ENCODE data around the gene USP3.
A peak's percentile ranks its signal among the peaks of the same experiment; 100 is the strongest.
"Not testable (repeated sequence)": the region's sequence is repeated elsewhere in the genome, so short reads cannot be mapped to it uniquely, and the experiment has no call there.

The USP3 gene

DNA sequence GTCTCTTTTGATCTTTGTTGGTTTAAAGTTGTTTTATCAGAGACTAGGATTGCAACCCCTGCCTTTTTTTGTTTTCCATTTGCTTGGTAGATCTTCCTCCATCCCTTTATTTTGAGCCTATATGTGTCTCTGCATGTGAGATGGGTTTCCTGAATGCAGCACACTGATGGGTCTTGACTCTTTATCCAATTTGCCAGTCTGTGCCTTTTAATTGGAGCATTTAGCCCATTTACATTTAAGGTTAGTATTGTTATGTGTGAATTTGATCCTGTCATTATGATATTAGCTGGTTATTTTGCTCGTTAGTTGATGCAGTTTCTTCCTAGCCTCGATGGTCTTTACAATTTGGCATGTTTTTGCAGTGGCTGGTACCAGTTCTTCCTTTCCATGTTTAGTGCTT lies 116.4 kb downstream of the USP3 start:
- not testable (repeated sequence) for H3K4me1 ChIP-seq (ENCODE audit: control insufficient read depth in 1 of 2, insufficient read depth in 2 of 2, low read length in 2 of 2); H2BK120ac ChIP-seq (ENCODE audit: insufficient read depth, low read length, poor library complexity); H2BK5ac ChIP-seq (ENCODE audit: low read depth, low read length, poor library complexity); H3K14ac ChIP-seq (ENCODE audit: low read length); H3K9ac ChIP-seq (ENCODE audit: low read length); H3K4me3 ChIP-seq (ENCODE audit: low read depth, low read length); H3K18ac ChIP-seq (ENCODE audit: low read length); H3K27me3 ChIP-seq (ENCODE audit: insufficient read depth, low read length); H3K4ac ChIP-seq (ENCODE audit: low read depth, low read length); H4K91ac ChIP-seq (ENCODE audit: low read depth, low read length); H3K27ac ChIP-seq (ENCODE audit: low read depth, low read length); H3K23ac ChIP-seq (ENCODE audit: low read length); H3K9me3 ChIP-seq (ENCODE audit: insufficient read depth, low read depth, low read length); H3K79me1 ChIP-seq (ENCODE audit: low read length); DNase-seq; H3K4me2 ChIP-seq (ENCODE audit: low read length); H2AFZ ChIP-seq (ENCODE audit: insufficient read depth, low read length, poor library complexity); H2AK5ac ChIP-seq (ENCODE audit: low read length); H4K8ac ChIP-seq (ENCODE audit: low read depth, low read length); H3K79me2 ChIP-seq (ENCODE audit: control insufficient read depth, insufficient read depth, low read length, poor library complexity); H4K12ac ChIP-seq (ENCODE audit: low read depth, low read length); H2BK12ac ChIP-seq (ENCODE audit: low read length)
- WGBS (ENCODE audit: extremely low coverage, insufficient coverage, insufficient read length): no CpG with 5 or more reads among the region's 2 CpGs
- peaks cover 19 to 24% of the 10 kb centered on the region in 2 experiments for H3K36me3 ChIP-seq (ENCODE audit: control insufficient read depth in 1 of 2, insufficient read depth in 2 of 2, low read length in 2 of 2)

DNA sequence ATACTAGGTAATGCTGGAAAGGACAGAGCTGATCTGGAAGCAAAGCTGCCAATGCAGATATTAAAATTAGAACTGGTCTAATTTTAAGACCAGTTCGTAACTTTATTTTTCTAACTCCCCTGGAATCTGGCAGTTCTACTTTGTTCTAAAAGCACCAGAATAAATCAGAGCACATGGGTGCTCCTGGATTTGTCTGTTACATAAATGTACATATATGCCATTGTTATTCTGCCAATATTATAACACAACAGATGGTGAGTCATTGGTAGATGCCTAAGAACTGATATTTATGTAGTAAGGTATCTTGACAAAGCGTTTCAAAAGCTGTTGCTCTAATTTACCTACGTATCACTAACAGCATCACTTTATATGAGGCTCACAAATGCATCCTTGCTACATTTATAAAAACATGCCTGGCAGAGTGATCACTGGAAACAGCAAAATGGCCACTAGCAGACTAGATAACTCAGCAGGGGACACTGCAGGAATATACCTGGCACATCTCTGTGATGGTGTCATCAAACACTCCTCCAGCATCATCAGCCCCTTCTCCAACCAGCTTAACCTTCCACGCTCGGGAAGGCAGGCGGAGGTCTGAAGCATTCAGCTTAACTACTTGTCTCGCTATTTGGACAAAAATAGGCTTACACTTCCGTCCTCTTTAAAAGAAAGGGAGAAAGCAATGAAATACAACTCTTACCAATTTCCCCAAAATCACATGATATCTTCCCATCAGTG lies 119.0 kb downstream of the USP3 start:
- Histone ChIP-seq H3K27me3 (ENCODE audit: insufficient read depth, low read length) (no peaks in the 10 kb centered on the region), H3K27ac (ENCODE audit: low read depth, low read length) (no peak overlapping the region), H3K4me2 (ENCODE audit: low read length) (no peak overlapping the region), H3K23ac (ENCODE audit: low read length) (no peak overlapping the region), H4K12ac (ENCODE audit: low read depth, low read length) (no peak overlapping the region), H4K8ac (ENCODE audit: low read depth, low read length) (no peak overlapping the region), H3K18ac (ENCODE audit: low read length) (no peak overlapping the region), H3K79me1 (ENCODE audit: low read length) (no peaks in the 10 kb centered on the region), H2BK5ac (ENCODE audit: low read depth, low read length, poor library complexity) (no peak overlapping the region), H3K14ac (ENCODE audit: low read length) (no peak overlapping the region), H2AK5ac (ENCODE audit: low read length) (no peak overlapping the region), H2BK12ac (ENCODE audit: low read length) (no peak overlapping the region), H3K79me2 (ENCODE audit: control insufficient read depth, insufficient read depth, low read length, poor library complexity) (no peaks in the 10 kb centered on the region), H4K91ac (ENCODE audit: low read depth, low read length) (no peak overlapping the region), H3K9me3 (ENCODE audit: insufficient read depth, low read depth, low read length) (no peaks in the 10 kb centered on the region), H3K4me1 (ENCODE audit: control insufficient read depth in 1 of 2, insufficient read depth in 2 of 2, low read length in 2 of 2) (no peaks in the 10 kb centered on the region), H3K4me3 (ENCODE audit: low read depth, low read length) (no peak overlapping the region), H3K9ac (ENCODE audit: low read length) (no peak overlapping the region), H2AFZ (ENCODE audit: insufficient read depth, low read length, poor library complexity) (no peak overlapping the region), H2BK120ac (ENCODE audit: insufficient read depth, low read length, poor library complexity) (no peak overlapping the region), H3K4ac (ENCODE audit: low read depth, low read length) (no peak overlapping the region), H3K36me3 (ENCODE audit: control insufficient read depth in 1 of 2, insufficient read depth in 2 of 2, low read length in 2 of 2) (peaks cover 30 to 40% of the 10 kb centered on the region in 2 experiments)
- DNase-seq: no peak
- no CpG with 5 or more reads among the region's 8 CpGs for WGBS (ENCODE audit: extremely low coverage, insufficient coverage, insufficient read length)

DNA sequence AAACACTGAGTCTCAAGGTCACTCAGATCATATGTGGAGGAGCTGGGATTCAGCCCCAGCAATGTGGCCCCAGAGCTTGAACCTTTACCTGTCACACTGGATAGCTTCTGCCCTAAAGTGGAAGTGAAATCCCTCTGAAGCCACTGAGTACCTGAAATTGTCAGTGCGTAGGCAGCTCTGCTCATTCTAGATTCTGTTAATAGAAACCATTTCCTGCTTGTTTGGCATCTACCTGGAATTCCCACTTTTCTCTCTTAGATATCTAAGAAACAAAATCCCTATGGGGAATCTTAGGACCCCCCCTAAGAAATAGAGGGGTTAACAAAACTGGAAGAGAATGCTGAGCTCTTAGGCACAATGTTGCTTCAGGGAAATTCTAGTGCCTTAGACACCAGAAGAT lies 122.6 kb downstream of the USP3 start:
- WGBS (ENCODE audit: extremely low coverage, insufficient coverage, insufficient read length): no CpG with 5 or more reads among the region's 1 CpG

DNA sequence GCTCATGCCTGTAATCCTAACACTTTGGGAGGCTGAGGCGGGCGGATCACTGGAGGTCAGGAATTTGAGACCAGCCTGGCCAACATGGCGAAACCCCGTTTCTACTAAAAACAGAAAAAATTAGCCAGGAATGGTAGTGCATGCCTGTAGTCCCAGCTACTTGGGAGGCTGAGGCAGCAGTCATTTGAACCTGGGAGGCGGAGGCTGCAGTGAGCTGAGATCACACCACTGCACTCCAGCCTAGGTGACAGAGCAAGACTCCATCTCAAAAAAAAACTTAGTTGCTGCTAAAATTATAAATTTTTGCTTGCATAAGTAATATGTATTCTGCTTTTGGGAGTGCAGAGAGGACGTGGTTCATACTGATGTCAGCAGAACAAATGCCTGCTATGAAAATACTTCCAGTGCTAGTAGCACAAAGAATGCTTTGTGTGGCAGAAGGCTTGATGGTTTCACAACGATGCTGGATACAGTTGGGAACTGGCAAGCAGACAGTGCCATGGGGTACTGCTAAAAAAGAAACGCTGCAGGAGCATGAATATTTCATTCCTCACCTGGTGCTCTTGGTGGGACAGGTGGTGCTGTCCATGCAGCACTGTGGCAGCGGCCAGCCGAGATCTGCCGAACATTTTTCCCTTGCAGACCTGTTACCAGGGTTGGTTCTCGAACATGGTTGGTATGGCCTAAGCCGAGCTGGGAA lies 123.9 kb downstream of the USP3 start:
- no peak overlapping the region for H3K14ac ChIP-seq (ENCODE audit: low read length)
- no peak overlapping the region for H3K4ac ChIP-seq (ENCODE audit: low read depth, low read length)
- no peaks in the 10 kb centered on the region for H3K79me2 ChIP-seq (ENCODE audit: control insufficient read depth, insufficient read depth, low read length, poor library complexity)
- H3K9ac ChIP-seq (ENCODE audit: low read length): no peak overlapping the region
- no peak overlapping the region for H3K4me3 ChIP-seq (ENCODE audit: low read depth, low read length)
- H2BK120ac ChIP-seq (ENCODE audit: insufficient read depth, low read length, poor library complexity): no peak overlapping the region
- no peak overlapping the region for H2BK12ac ChIP-seq (ENCODE audit: low read length)
- no peaks in the 10 kb centered on the region for H3K4me1 ChIP-seq (ENCODE audit: control insufficient read depth in 1 of 2, insufficient read depth in 2 of 2, low read length in 2 of 2)
- no peak overlapping the region for H3K18ac ChIP-seq (ENCODE audit: low read length)
- H2AK5ac ChIP-seq (ENCODE audit: low read length): no peak overlapping the region
- H2BK5ac ChIP-seq (ENCODE audit: low read depth, low read length, poor library complexity): no peak overlapping the region
- H3K27ac ChIP-seq (ENCODE audit: low read depth, low read length): no peak overlapping the region
- H3K23ac ChIP-seq (ENCODE audit: low read length): no peak overlapping the region
- no peak overlapping the region for H4K91ac ChIP-seq (ENCODE audit: low read depth, low read length)
- H3K79me1 ChIP-seq (ENCODE audit: low read length): no peaks in the 10 kb centered on the region
- no peaks in the 10 kb centered on the region for H3K9me3 ChIP-seq (ENCODE audit: insufficient read depth, low read depth, low read length)
- no peak overlapping the region for H3K4me2 ChIP-seq (ENCODE audit: low read length)
- WGBS (ENCODE audit: extremely low coverage, insufficient coverage, insufficient read length): no CpG with 5 or more reads among the region's 13 CpGs
- H2AFZ ChIP-seq (ENCODE audit: insufficient read depth, low read length, poor library complexity): no peak overlapping the region
- H3K36me3 ChIP-seq (ENCODE audit: control insufficient read depth in 1 of 2, insufficient read depth in 2 of 2, low read length in 2 of 2): peaks cover 42 to 64% of the 10 kb centered on the region in 2 experiments
- no peak overlapping the region for H4K12ac ChIP-seq (ENCODE audit: low read depth, low read length)
- H3K27me3 ChIP-seq (ENCODE audit: insufficient read depth, low read length): no peaks in the 10 kb centered on the region
- DNase-seq: peak; percentile 21 to 44
- no peak overlapping the region for H4K8ac ChIP-seq (ENCODE audit: low read depth, low read length)

More for the DNA sequence above, 122.6 kb downstream of the USP3 start:
- DNase-seq: no peak
- Histone ChIP-seq H4K12ac (ENCODE audit: low read depth, low read length) (no peak overlapping the region), H3K14ac (ENCODE audit: low read length) (no peak overlapping the region), H3K4me1 (ENCODE audit: control insufficient read depth in 1 of 2, insufficient read depth in 2 of 2, low read length in 2 of 2) (no peaks in the 10 kb centered on the region), H3K4me3 (ENCODE audit: low read depth, low read length) (no peak overlapping the region), H3K9me3 (ENCODE audit: insufficient read depth, low read depth, low read length) (no peaks in the 10 kb centered on the region), H3K18ac (ENCODE audit: low read length) (no peak overlapping the region), H3K79me1 (ENCODE audit: low read length) (no peaks in the 10 kb centered on the region), H2BK120ac (ENCODE audit: insufficient read depth, low read length, poor library complexity) (no peak overlapping the region), H2BK12ac (ENCODE audit: low read length) (no peak overlapping the region), H2AK5ac (ENCODE audit: low read length) (no peak overlapping the region), H4K91ac (ENCODE audit: low read depth, low read length) (no peak overlapping the region), H3K79me2 (ENCODE audit: control insufficient read depth, insufficient read depth, low read length, poor library complexity) (no peaks in the 10 kb centered on the region), H3K27ac (ENCODE audit: low read depth, low read length) (no peak overlapping the region), H2AFZ (ENCODE audit: insufficient read depth, low read length, poor library complexity) (no peak overlapping the region), H3K23ac (ENCODE audit: low read length) (no peak overlapping the region), H3K9ac (ENCODE audit: low read length) (no peak overlapping the region), H3K4ac (ENCODE audit: low read depth, low read length) (no peak overlapping the region), H3K27me3 (ENCODE audit: insufficient read depth, low read length) (no peaks in the 10 kb centered on the region), H3K36me3 (ENCODE audit: control insufficient read depth in 1 of 2, insufficient read depth in 2 of 2, low read length in 2 of 2) (peaks cover 47 to 63% of the 10 kb centered on the region in 2 experiments), H4K8ac (ENCODE audit: low read depth, low read length) (no peak overlapping the region), H2BK5ac (ENCODE audit: low read depth, low read length, poor library complexity) (no peak overlapping the region), H3K4me2 (ENCODE audit: low read length) (no peak overlapping the region)
